A673 (cell line): Measurements from ENCODE around the gene HNRNPF.

ENCODE experiments used
- CTCF ChIP-seq: fragments of 300-800, 200-600 bp; sonication (generic); conservative IDR thresholded peaks from 2 replicates; pipeline ENCODE4 v1.5.1; 2017; ENCODE audit warnings: low read depth, mild to moderate bottlenecking, antibody characterized with exemption, low read length, moderate library complexity, mixed read lengths
- EZH2 ChIP-seq: fragments of 200-600 bp; sonication (generic); IDR thresholded peaks from 2 replicates; pipeline ENCODE4 v1.6.1; 2017; ENCODE audit warnings: borderline replicate concordance, low read depth, mild to moderate bottlenecking, mixed read lengths, antibody characterized with exemption, low read length; ENCODE audit not compliant: poor library complexity, severe bottlenecking

DNA sequence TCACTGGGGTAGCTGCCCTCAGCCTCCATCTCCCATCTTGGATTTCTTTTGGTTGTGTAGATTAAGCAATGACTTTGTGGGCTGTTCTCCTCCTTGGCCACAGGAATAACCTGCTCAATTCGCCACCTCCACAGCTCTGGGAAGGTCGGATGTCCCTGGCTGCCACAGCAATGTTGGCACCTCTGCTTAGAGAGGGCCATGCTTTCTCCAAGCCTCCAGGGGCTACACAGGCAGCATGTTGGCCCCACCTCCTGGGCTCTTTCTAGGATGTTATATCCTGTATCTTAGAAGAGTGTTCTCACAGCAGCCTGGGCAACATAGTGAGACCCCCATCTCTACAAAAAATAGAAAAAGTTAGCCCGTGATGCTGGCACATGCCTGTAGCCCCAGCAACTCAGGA lies 72.9 kb downstream of the HNRNPF start:
- no peak for TF ChIP-seq CTCF
- TF ChIP-seq EZH2, result no peak
